Iris pigment epithelial cell (primary cell): ENCODE data around the gene JAKMIP1.
"Not testable (repeated sequence)": the region's sequence is repeated elsewhere in the genome, so short reads cannot be mapped to it uniquely, and the experiment has no call there.

Source experiments
- DNase-seq: peaks from one replicate; pipeline ENCODE4 v3.0.0-alpha.2; 2011; ENCODE audit warnings: low read depth

Gene JAKMIP1

GRCh38 chr4:6229095-6229494 is 28.7 kb upstream of the JAKMIP1 start:
- DNase-seq = no peak

GRCh38 chr4:6228158-6229067 is 28.1 kb upstream of the JAKMIP1 start:
- DNase-seq = no peak

- no peak for DNase-seq
Measured at GRCh38 chr4:6227412-6228157, 27.2 kb upstream of the JAKMIP1 start.

- no peak for DNase-seq
Measured at GRCh38 chr4:6226506-6226905, 26.2 kb upstream of the JAKMIP1 start.

- peak; percentile 14 for DNase-seq
Measured at GRCh38 chr4:6225469-6225868, 25.1 kb upstream of the JAKMIP1 start.

- no peak for DNase-seq
Measured at GRCh38 chr4:6224735-6225134, 24.4 kb upstream of the JAKMIP1 start.

- DNase-seq = peak; percentile 15
Measured at GRCh38 chr4:6222761-6223292, 22.5 kb upstream of the JAKMIP1 start.

GRCh38 chr4:6221851-6222760 is 21.8 kb upstream of the JAKMIP1 start:
- DNase-seq = peak; percentile 31

GRCh38 chr4:6221301-6221850 is 21.0 kb upstream of the JAKMIP1 start:
- no peak for DNase-seq

GRCh38 chr4:6217716-6218381 is 17.5 kb upstream of the JAKMIP1 start:
- DNase-seq = no peak

- no peak for DNase-seq
Measured at GRCh38 chr4:6216588-6216987, 16.2 kb upstream of the JAKMIP1 start.

- no peak for DNase-seq
Measured at GRCh38 chr4:6209921-6210320, 9.6 kb upstream of the JAKMIP1 start.

- not testable (repeated sequence) for DNase-seq
Measured at GRCh38 chr4:6209291-6209690, 8.9 kb upstream of the JAKMIP1 start.

- no peak for DNase-seq
Measured at GRCh38 chr4:6208416-6208815, 8.1 kb upstream of the JAKMIP1 start.

- DNase-seq = no peak
Measured at GRCh38 chr4:6207602-6208001, 7.3 kb upstream of the JAKMIP1 start.

- no peak for DNase-seq
Measured at GRCh38 chr4:6206771-6207290, 6.5 kb upstream of the JAKMIP1 start.

GRCh38 chr4:6205973-6206372 is 5.6 kb upstream of the JAKMIP1 start:
- no peak for DNase-seq

- DNase-seq = no peak
Measured at GRCh38 chr4:6205567-6205931, 5.2 kb upstream of the JAKMIP1 start.

GRCh38 chr4:6204871-6205566 is 4.7 kb upstream of the JAKMIP1 start:
- DNase-seq = no peak

- no peak for DNase-seq
Measured at GRCh38 chr4:6204098-6204497, 3.7 kb upstream of the JAKMIP1 start.
